Activated CD4-positive, alpha-beta T cell treated with anti-CD3 and anti-CD28 coated beads, Interleukin-2, amount 50 U/mL, for 1 hour (primary cell): ENCODE data around the gene ADA.
"Not testable (repeated sequence)": the region's sequence is repeated elsewhere in the genome, so short reads cannot be mapped to it uniquely, and the experiment has no call there.

Experiments
- DNase-seq: peaks from one replicate; pipeline ENCODE4 v3.0.0-alpha.2; 2020

ADA gene

DNA sequence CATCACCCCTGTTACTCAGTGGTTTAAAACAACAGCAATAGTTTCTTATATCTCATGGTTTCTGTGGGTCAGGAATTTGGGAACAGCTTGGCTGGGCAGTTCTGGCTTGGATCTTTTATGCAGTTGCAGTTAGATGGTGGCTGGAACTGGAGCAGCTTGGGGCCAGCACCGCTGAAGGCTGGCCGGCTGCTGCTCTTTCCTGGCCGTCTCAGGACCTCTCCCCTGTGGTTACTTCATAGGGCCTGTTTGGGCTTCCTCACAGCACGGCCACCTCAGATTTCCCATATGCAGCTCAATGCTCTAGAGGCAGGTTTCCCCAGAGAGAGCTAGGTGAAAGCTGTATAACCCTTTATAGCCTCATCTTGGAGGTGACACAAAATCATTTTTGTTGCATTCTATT lies 53.6 kb downstream of the ADA start:
- DNase-seq, result no peak

- DNase-seq, result no peak
Measured at GRCh38 chr20:44597516-44597915, 54.0 kb downstream of the ADA start.

DNA sequence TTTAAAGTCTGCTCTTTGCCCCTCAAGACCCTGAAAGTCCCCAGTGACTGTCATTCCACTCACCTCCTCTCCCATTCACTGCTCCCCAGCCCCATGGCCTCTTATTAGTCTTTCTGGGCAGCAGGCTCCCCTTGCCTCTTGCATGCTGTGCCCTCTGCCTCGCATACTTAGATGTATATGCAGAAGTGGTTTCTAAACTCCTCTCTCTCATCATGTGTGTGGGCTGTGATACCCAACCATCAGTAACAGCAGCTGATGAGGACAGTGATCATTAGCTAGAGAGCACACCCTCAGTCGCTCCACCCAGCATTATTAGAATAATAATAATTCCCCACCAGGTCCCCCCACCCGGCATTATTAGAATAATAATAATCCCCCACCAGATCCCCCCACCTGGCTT lies 54.6 kb downstream of the ADA start:
- no peak for DNase-seq

DNA sequence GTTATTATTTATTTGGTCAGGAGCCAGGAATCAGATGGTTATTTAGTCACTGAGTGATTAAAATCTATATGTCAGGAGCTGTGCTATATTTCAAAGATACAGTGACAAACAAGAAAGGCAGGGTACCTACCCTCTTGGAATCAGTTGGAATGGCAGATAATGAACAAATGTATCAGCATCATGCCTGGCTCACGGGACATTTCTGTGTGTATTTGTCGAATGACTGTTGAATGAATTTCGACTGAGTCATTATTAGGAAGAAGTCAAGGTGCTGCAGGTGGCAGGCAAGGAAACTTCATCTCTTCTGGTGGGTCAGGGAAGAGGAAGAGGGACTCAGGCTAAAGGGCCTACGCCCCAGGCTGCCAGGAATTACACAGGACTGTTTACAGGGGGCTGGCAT lies 55.5 kb downstream of the ADA start:
- DNase-seq, result no peak

- no peak for DNase-seq
Measured at GRCh38 chr20:44594730-44595129, 56.8 kb downstream of the ADA start.

GRCh38 chr20:44593751-44594150 lies 57.7 kb downstream of the ADA start:
- no peak for DNase-seq

GRCh38 chr20:44592366-44592765 lies 59.1 kb downstream of the ADA start:
- DNase-seq, result no peak

GRCh38 chr20:44590980-44591778 lies 60.3 kb downstream of the ADA start:
- DNase-seq, result no peak

DNA sequence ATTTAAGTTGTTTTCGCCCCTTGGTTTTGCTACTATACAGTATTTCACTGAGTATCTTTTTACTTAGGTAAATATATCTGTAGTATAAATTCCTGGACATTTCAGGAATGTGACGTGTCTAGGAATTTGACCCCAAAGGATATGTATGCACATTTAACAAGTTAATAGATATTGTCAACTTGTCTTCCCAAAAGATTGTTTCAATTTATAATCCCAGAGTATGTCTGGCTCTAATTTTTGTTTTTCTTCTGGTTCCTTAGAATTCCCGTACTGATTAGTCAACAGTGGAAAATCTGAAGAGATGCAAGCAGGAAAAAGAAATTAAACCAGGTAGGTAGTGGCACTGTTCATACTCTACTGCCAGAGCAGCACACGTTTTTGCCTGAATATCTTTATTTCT lies 62.0 kb downstream of the ADA start:
- no peak for DNase-seq

GRCh38 chr20:44588321-44588720 lies 63.2 kb downstream of the ADA start:
- DNase-seq, result not testable (repeated sequence)

DNA sequence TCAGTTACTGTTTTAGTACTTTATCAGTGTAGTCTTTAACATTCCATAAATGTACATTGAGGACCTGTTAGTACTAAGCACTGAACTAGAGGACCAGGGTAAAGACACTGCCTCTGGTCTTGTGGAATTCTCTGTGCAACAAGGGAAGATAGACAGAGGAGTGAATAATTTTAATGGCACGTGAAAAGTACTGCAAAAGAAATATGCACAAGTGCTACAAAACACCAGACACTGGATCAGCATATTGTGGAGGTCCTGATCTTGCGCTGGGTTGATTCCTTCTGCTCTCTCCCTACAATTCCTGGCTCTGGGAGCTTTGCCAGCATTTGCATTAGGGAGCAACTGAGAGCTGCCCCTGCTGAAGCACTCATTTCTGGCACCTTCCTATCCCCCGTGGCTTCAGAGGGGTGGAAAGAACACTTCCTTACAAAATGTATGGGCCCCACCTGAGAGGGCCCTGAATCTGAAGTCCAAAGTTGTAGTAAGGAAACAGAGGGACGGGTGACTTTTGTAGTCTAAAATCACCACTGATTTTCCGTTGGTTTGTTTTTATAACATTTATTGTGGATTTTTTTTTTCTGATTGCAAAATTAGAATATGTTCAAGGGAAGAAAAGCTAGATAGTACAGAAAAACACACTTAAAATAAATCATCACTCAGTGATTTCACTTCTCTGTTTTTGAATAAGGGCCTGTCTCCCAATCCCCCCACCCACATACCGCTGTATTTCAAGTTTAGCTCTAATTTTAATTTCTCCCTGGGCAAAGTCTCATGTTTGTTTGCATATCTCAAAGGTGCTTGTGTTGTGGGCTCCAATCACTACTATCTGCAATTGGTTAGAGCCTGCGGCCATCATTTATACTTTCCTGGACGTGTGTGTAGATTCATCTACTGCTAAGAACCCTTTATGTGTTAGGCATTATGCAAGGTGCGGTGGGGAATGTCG lies 64.2 kb downstream of the ADA start:
- no peak for DNase-seq

DNA sequence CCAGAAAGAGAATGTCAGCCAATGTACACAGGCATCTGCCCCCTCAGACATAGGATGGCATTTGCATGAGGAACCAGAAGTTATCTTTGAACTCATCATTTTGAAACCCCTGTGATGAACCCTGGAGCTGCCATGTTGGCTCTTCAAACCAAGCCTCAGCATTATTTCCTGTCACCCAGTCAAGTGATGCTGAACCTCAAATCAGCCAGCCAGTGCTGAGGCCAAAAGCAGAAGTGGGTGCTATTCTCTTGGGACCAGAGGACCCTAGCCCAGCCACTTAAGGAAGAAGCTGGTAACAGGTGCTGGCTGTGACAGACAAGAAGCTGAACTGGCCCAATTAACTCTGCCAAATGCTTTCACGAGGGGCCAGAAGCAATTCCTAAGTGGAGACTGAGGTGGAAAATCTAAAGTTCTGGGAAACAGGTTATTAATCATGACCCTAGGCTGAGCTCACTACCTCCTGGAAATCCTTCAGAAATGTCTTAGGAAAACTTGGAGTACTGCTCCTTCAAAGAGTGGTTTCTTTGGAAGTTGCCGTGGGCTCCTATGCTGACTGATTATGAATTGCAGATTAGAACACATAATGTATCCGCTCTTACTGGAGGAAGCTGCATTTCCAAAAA lies 65.1 kb downstream of the ADA start:
- no peak for DNase-seq

GRCh38 chr20:44585057-44585963 lies 66.2 kb downstream of the ADA start:
- no peak for DNase-seq

- DNase-seq, result no peak
Measured at GRCh38 chr20:44584162-44584561, 67.3 kb downstream of the ADA start.

DNA sequence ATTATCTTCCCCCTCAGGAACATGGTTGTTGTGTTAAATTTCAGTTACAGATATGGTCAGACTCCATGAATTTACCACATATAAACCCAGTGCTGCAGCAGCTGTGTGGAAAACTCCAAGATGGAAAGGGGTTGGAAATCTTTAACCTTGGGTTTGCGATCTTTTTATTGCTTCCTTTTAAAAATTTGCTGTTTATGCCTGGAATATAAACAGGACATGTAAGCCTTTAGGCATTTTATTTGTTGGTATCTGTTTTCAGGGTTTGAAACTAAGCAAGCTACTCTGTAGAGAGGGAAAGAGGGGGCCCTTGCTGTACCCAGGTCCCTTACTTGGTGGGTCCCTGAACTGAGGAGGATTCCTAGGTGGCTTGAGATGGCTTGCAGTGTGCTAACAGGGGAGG lies 68.3 kb downstream of the ADA start:
- DNase-seq, result no peak

DNA sequence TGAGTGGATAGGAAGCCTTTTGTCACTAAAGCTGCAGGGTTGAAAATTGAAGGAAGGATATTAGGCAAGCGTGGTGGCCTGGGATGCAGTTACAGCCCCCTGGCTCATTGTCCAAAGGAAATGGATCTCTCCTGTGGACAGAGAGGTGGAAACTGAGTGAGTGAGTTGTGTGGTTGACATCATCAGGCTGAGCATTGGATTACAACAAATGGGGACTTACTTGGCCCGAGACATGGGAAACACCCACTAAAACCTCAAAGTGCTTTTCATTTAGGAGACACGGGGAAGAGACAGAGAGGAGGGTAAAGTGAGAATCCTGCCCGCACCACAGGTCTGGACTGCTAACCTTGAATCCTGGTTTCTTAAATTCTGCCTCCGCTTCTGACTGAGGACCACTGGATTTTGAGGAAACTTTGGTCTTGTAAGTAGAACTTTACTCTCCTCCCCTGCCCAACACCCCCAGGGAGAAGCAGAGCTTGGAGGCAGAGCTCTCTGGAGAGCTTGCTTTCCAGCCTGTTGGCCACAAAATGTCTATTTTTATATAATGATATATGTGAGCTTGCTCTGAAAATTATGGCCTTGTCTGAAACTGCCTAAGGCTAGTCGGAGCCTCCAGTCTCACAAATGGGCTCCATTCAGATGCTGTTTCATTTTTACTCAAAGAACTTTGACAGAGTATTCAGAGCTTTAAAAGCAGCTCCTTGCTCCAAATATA lies 69.0 kb downstream of the ADA start, which contains the start of gene PKIG:
TSS of gene PKIG (plus strand) at position 269 of the 715 bp plus-strand sequence. CDS start 31,978 bp downstream, outside the sequence.
- DNase-seq, result no peak

DNA sequence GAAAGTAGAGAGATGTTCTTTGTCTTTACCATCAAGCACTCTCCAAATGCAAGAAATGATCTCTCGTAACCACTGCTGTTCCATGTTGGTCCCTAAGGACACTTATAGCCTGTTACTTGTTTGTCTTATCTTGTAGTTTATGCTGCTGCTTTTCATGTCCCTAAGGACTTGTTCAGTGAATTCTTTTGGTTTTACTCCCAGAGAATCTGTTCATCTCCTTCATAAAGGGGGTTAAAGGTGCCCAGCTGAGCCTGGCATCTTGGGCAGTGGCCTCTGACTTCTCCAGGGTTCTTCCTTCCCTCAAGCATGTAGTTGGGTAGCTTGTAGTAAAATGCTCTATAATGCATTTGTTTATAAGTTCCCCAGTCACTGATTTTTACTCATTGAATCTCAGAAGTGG lies 70.0 kb downstream of the ADA start:
- no peak for DNase-seq

DNA sequence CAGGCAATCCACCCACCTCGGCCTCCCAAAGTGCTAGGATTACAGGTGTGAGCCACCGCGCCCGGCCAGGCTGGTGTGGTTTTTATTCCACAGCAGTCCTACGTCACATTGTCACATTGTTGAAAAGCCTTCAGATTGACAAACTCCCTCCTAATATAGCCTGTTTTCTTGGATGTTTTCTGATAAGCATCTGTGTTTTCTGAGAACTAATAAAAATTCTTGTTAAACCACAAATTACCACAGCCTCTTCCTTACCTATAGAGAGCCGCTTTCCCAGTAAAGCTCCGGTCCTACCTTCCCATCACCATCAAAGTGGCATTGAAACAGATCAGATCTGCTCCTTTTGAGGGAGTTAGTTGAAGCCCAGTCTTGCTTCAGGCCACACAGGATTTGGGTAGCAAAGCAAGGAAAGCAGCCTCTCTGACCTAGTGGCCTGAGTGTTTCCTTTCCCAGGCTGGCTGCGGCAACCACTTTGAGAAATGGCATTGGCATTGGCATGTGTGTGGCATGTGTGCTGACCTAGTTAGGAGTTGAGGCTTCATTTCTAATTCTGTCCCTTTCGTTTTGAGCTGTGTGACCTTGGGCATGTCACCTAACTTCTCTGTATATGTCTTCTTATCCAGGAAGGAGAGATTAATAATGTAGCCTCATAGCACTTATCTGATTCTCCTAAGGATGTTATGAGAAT lies 70.8 kb downstream of the ADA start:
- no peak for DNase-seq

GRCh38 chr20:44579313-44580081 lies 72.0 kb downstream of the ADA start:
- DNase-seq, result no peak

- no peak for DNase-seq
Measured at GRCh38 chr20:44576297-44576696, 75.2 kb downstream of the ADA start.
